HG03097 (cell line): ENCODE results near the gene GABRA5.
"Not testable (repeated sequence)": the region's sequence is repeated elsewhere in the genome, so short reads cannot be mapped to it uniquely, and the experiment has no call there.

Source experiments
- ATAC-seq: cut with Tn5 transposase; IDR thresholded peaks from one replicate; pipeline ENCODE4 v1.9.1; 2021; ENCODE audit not compliant: unreplicated experiment, low FRiP score

Gene GABRA5

GRCh38 chr15:26866298-26867199, at the start of gene GABRA5:
Gene GABRA5 (plus strand): TSS chr15:26867062. CDS start chr15:26869249, 2,187 bp downstream.
- ATAC-seq, result no peak

- not testable (repeated sequence) for ATAC-seq
These were observed 35.7 kb upstream of the GABRA5 start for GRCh38 chr15:26831191-26831590.

- no peak for ATAC-seq
These were observed 34.9 kb upstream of the GABRA5 start for GRCh38 chr15:26831951-26832350.

GRCh38 chr15:26838742-26839460, 28.0 kb upstream of the GABRA5 start:
- no peak for ATAC-seq

GRCh38 chr15:26841514-26841913, 25.3 kb upstream of the GABRA5 start:
- ATAC-seq, result no peak

GRCh38 chr15:26841941-26842340, 24.9 kb upstream of the GABRA5 start:
- ATAC-seq, result no peak

- no peak for ATAC-seq
These were observed 24.5 kb upstream of the GABRA5 start for GRCh38 chr15:26842391-26842790.

GRCh38 chr15:26844901-26845300, 22.0 kb upstream of the GABRA5 start:
- ATAC-seq, result no peak

- no peak for ATAC-seq
These were observed 18.4 kb upstream of the GABRA5 start for GRCh38 chr15:26848498-26848897.

- ATAC-seq, result no peak
These were observed 16.7 kb upstream of the GABRA5 start for GRCh38 chr15:26850161-26850560.

GRCh38 chr15:26852980-26853379, 13.9 kb upstream of the GABRA5 start:
- ATAC-seq, result no peak

- ATAC-seq, result no peak
These were observed 12.4 kb upstream of the GABRA5 start for GRCh38 chr15:26854435-26854834.

GRCh38 chr15:26864664-26865191, 2.1 kb upstream of the GABRA5 start:
- no peak for ATAC-seq

GRCh38 chr15:26867200-26868007, 542 bp downstream of the GABRA5 start:
- ATAC-seq, result no peak

- no peak for ATAC-seq
These were observed 1.3 kb downstream of the GABRA5 start for GRCh38 chr15:26868029-26868685.

- ATAC-seq, result no peak
These were observed 2.8 kb downstream of the GABRA5 start for GRCh38 chr15:26869628-26870027.

GRCh38 chr15:26870346-26870745, 3.5 kb downstream of the GABRA5 start:
- ATAC-seq, result no peak

- ATAC-seq, result no peak
These were observed 5.3 kb downstream of the GABRA5 start for GRCh38 chr15:26872206-26872605.

GRCh38 chr15:26873846-26874245, 7.0 kb downstream of the GABRA5 start:
- ATAC-seq, result no peak
